Hematopoietic multipotent progenitor cell treated with erythropoietin and hydrocortisone succinate and interleukin-3 and kit ligand, for 4 days (in vitro differentiated cells): ENCODE results near the gene MED13.
A peak's percentile ranks its signal among the peaks of the same experiment; 100 is the strongest.
"Not testable (repeated sequence)": the region's sequence is repeated elsewhere in the genome, so short reads cannot be mapped to it uniquely, and the experiment has no call there.

ENCODE experiments used
- DNase-seq: peaks from one replicate; pipeline ENCODE4 v3.0.0-alpha.2; 2015

MED13 gene

GRCh38 chr17:62085511-62086408, 20.7 kb upstream of the MED13 start:
- peak; percentile 25 for DNase-seq

- DNase-seq = no peak
Observed at GRCh38 chr17:62084585-62084984, 19.5 kb upstream of the MED13 start.

- no peak for DNase-seq
Observed at GRCh38 chr17:62083651-62084050, 18.6 kb upstream of the MED13 start.

GRCh38 chr17:62080647-62081046, 15.6 kb upstream of the MED13 start:
- no peak for DNase-seq

- no peak for DNase-seq
Observed at GRCh38 chr17:62078009-62078408, 12.9 kb upstream of the MED13 start.

GRCh38 chr17:62076864-62077788, 12.0 kb upstream of the MED13 start:
- DNase-seq = no peak

GRCh38 chr17:62075308-62075815, 10.3 kb upstream of the MED13 start:
- no peak for DNase-seq

GRCh38 chr17:62073993-62074392, 8.9 kb upstream of the MED13 start:
- DNase-seq = no peak

- DNase-seq = not testable (repeated sequence)
Observed at GRCh38 chr17:62072855-62073254, 7.8 kb upstream of the MED13 start.

GRCh38 chr17:62070900-62071299, 5.8 kb upstream of the MED13 start:
- DNase-seq = no peak

GRCh38 chr17:62067165-62068145, 2.4 kb upstream of the MED13 start:
- DNase-seq = no peak

GRCh38 chr17:62065611-62066468, 762 bp upstream of the MED13 start:
- peak; percentile 99 for DNase-seq

- DNase-seq = peak; percentile 73
Observed at GRCh38 chr17:62064029-62064790, 868 bp downstream of the MED13 start.

GRCh38 chr17:62062944-62063343, 2.1 kb downstream of the MED13 start:
- peak; percentile 10 for DNase-seq

- no peak for DNase-seq
Observed at GRCh38 chr17:62062302-62062701, 2.8 kb downstream of the MED13 start.

- DNase-seq = no peak
Observed at GRCh38 chr17:62059414-62059813, 5.7 kb downstream of the MED13 start.

GRCh38 chr17:62058611-62059010, 6.5 kb downstream of the MED13 start:
- no peak for DNase-seq

- no peak for DNase-seq
Observed at GRCh38 chr17:62057696-62058095, 7.4 kb downstream of the MED13 start.

GRCh38 chr17:62052765-62053338, 12.2 kb downstream of the MED13 start:
- no peak for DNase-seq

- DNase-seq = no peak
Observed at GRCh38 chr17:62051053-62051452, 14.0 kb downstream of the MED13 start.
